Measurements from ENCODE around the gene HDAC8. TPM values are rescaled to one million over a fixed set of nuclear protein-coding genes. Genes with fewer than 3 reads are reported as not detected.
A peak's percentile ranks its signal among the peaks of the same experiment; 100 is the strongest.

HDAC8 gene
- total RNA-seq, 1 donor from 2014 or later: 15.8 TPM

GRCh38 chrX:72309297-72310071 lies 263.2 kb downstream of the HDAC8 start:
- ATAC-seq (ENCODE audit: poor library complexity) (peak; percentile 33), DNase-seq (no peak)
- intact Hi-C loops (cut with DNase I): no loop called here

- ATAC-seq (ENCODE audit: poor library complexity) (peak; percentile 82), DNase-seq (peak; percentile 74)
- intact Hi-C loops (cut with DNase I): no loop called here
Observed at GRCh38 chrX:72308566-72309296, 263.9 kb downstream of the HDAC8 start.

GRCh38 chrX:72308209-72308565 lies 264.5 kb downstream of the HDAC8 start:
- DNase-seq (no peak), ATAC-seq (ENCODE audit: poor library complexity) (no peak)
- intact Hi-C loops (cut with DNase I): no loop called here

- intact Hi-C loops (cut with DNase I): no loop called here
- ATAC-seq (ENCODE audit: poor library complexity): no peak
Observed at GRCh38 chrX:72307646-72308051, 265.0 kb downstream of the HDAC8 start.

GRCh38 chrX:72306851-72307645 lies 265.6 kb downstream of the HDAC8 start:
- peak; percentile 63 for DNase-seq
- peak; percentile 78 for ATAC-seq (ENCODE audit: poor library complexity)
- intact Hi-C loops (cut with DNase I): no loop called here

More at GRCh38 chrX:72307646-72308051, 265.0 kb downstream of the HDAC8 start:
- no peak for DNase-seq

GRCh38 chrX:72306085-72306801 lies 266.4 kb downstream of the HDAC8 start:
- intact Hi-C loops (cut with DNase I): no loop called here
- no peak for DNase-seq
- ATAC-seq (ENCODE audit: poor library complexity): no peak

GRCh38 chrX:72305286-72306084 lies 267.2 kb downstream of the HDAC8 start, which contains the start of gene CITED1:
TSS of gene CITED1 (minus strand) at chrX:72305914. CDS start at chrX:72302869, 3,045 bp downstream.
- intact Hi-C loops (cut with DNase I): no loop called here
- no peak for ATAC-seq (ENCODE audit: poor library complexity)
- no peak for DNase-seq

- intact Hi-C loops (cut with DNase I): no loop called here
- DNase-seq (no peak), ATAC-seq (ENCODE audit: poor library complexity) (no peak)
Observed at GRCh38 chrX:72304877-72305276, 267.8 kb downstream of the HDAC8 start.

GRCh38 chrX:72301781-72302180 lies 270.9 kb downstream of the HDAC8 start:
- DNase-seq: no peak
- ATAC-seq (ENCODE audit: poor library complexity): no peak
- intact Hi-C loops (cut with DNase I): no loop called here

GRCh38 chrX:72299891-72300630 lies 272.6 kb downstream of the HDAC8 start:
- DNase-seq: no peak
- intact Hi-C loops (cut with DNase I): loop anchor here (10.0 kb wide), 1 partner anchor 245 kb away; no protein-coding TSS in a partner anchor
- ATAC-seq (ENCODE audit: poor library complexity): no peak

- DNase-seq (no peak), ATAC-seq (ENCODE audit: poor library complexity) (no peak)
- intact Hi-C loops (cut with DNase I): loop anchor here (10.0 kb wide), 1 partner anchor 247 kb away; no protein-coding TSS in a partner anchor
Observed at GRCh38 chrX:72297953-72298730, 274.5 kb downstream of the HDAC8 start.

- no peak for DNase-seq
- intact Hi-C loops (cut with DNase I): loop anchor here (10.0 kb wide), 1 partner anchor 248 kb away; no protein-coding TSS in a partner anchor
- ATAC-seq (ENCODE audit: poor library complexity): no peak
Observed at GRCh38 chrX:72296991-72297390, 275.7 kb downstream of the HDAC8 start.

- DNase-seq (no peak), ATAC-seq (ENCODE audit: poor library complexity) (no peak)
- intact Hi-C loops (cut with DNase I): loop anchor here (10.0 kb wide), 1 partner anchor 249 kb away; no protein-coding TSS in a partner anchor
Observed at GRCh38 chrX:72295745-72296144, 276.9 kb downstream of the HDAC8 start.

- ATAC-seq (ENCODE audit: poor library complexity): no peak
- DNase-seq: no peak
Observed at GRCh38 chrX:72294497-72294896, 278.1 kb downstream of the HDAC8 start.

GRCh38 chrX:72282302-72282701 lies 290.3 kb downstream of the HDAC8 start:
- ATAC-seq (ENCODE audit: poor library complexity) (no peak), DNase-seq (no peak)
- intact Hi-C loops (cut with DNase I): no loop called here

More at GRCh38 chrX:72294497-72294896, 278.1 kb downstream of the HDAC8 start:
- intact Hi-C loops (cut with DNase I): loop anchor here (10.0 kb wide), 1 partner anchor 250 kb away; no protein-coding TSS in a partner anchor

- no peak for DNase-seq
- intact Hi-C loops (cut with DNase I): no loop called here
- no peak for ATAC-seq (ENCODE audit: poor library complexity)
Observed at GRCh38 chrX:72280321-72280845, 292.3 kb downstream of the HDAC8 start.

All from Right ventricle myocardium superior (tissue), 1 donor.